GM20431 (cell line): ENCODE data around the gene ZPBP2.
"Not testable (repeated sequence)": the region's sequence is repeated elsewhere in the genome, so short reads cannot be mapped to it uniquely, and the experiment has no call there.

Experiments used
- in situ Hi-C: fragments of 300-500 bp; cut with MseI, MboI; formaldehyde crosslinking; loops from one replicate; pipeline ENCODE4 v1.15.0; 2020; ENCODE audit warnings: low sequenced_read_pairs; ENCODE audit not compliant: unreplicated experiment

Gene ZPBP2

DNA sequence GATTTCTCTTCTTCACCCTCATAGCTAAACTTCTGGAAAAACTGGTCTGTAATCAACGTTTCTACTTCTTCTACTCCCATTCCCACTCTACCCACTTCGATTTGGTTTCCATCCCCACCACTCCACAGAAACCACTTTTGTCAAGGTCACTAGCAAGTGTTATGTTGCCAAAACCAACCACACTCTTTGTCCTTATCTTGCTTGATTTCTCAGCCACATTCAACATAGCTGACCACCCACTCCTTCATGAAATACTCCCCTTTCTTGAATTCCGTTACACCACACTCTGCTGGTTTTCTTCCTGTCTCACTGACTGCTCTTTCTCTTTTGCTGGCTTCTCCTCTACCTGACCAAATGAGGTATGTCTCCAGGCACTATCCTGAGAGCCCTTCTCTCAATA lies 15.8 kb upstream of the ZPBP2 start:
- in situ Hi-C loops, result no loop called here

DNA sequence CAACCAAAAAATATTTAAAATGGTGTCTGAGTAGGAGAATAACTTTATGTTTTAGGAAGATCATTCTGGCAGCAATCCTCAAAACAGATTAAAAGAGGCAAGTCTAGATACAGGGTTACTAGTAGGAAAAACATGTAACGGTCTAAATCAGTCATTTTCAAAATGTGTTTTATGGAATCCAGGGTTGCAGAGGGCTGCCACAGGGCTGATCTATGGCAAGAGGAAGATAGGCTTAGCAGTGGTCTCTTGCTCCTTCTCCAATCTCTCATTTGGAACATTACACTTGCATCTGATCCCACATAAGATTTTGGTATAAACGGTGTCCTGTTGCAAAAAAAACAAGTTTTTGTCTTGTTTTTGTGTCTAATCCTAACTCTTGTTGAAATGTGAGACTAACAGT lies 13.1 kb upstream of the ZPBP2 start:
- in situ Hi-C loops, result no loop called here

DNA sequence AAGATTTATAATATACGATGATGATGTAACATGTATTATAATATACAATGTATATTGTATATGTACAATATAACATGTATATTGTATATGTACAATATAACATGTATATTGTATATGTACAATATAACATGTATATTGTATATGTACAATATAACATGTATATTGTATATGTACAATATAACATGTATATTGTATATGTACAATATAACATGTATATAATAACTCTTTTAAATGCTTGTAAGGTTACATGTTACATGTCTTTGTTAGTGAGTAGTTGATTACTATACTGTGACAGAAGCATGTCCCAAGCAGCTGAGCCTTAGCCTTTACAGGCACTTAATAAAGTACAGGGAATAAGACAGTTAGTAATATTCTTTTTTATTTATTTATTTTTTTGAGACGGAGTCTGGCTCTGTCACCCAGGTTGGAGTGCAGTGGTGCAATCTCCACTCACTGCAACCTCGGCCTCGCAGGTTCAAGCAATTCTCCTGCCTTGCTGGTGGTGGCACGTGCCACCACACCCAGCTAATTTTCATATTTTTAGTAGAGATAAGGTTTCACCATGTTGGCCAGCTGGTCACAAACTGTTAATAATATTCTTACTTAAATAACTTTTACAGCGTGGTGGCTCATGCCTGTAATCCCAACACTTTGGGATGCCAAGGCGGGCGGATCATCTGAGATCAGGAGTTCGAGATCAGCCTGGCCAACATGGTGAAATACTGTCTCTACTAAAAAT lies 11.9 kb upstream of the ZPBP2 start:
- in situ Hi-C loops, result not testable (repeated sequence)

DNA sequence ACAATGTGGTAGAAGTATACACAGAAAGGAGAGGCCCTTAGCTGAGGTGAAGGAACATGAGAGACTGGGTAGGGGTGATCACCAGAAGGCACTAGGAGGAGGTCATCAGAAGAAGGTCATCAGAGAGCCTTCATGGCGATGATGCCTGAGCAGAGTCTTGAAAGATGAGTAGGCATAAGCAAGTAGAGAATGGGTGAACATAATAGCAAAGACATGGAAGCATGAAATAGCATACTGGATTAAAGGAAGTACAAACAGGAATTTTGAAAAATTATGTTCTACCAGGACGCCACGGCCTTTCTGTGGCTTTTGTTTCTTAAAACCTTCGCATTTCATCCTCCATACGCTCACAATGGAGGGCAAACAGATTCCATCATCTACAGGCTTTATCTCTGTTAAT lies 6.8 kb upstream of the ZPBP2 start:
- in situ Hi-C loops, result no loop called here

DNA sequence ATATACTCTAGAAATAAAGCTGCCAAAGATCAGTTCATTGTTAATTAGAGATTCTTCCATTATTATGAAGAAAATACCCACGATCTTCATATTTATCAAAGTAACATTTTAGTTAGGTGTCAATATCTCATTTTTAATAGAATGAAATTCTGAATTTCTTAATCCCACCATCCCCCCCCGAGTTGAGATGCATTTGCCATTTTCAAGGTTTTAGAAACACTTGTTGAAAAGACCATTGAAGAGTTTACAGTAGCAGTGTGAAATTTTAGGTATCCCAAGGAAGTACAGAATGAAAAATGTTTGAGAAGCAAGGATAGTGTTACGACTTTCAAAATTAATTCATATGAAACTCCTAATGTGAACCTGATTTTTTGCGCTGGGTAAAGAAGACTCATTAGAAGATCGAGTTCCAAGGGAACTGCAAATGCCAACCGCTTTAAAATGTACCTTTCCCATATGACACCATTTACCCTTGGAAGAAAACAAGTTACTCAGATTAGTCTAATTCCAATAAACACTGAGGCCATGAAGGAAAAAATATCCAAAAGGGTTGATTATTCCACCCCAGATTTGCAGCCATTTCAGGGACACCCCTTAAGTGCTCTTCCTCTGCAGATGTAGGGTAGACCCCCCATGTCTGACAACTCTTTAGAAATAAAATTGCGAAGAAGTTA lies 4.6 kb upstream of the ZPBP2 start:
- in situ Hi-C loops, result no loop called here

DNA sequence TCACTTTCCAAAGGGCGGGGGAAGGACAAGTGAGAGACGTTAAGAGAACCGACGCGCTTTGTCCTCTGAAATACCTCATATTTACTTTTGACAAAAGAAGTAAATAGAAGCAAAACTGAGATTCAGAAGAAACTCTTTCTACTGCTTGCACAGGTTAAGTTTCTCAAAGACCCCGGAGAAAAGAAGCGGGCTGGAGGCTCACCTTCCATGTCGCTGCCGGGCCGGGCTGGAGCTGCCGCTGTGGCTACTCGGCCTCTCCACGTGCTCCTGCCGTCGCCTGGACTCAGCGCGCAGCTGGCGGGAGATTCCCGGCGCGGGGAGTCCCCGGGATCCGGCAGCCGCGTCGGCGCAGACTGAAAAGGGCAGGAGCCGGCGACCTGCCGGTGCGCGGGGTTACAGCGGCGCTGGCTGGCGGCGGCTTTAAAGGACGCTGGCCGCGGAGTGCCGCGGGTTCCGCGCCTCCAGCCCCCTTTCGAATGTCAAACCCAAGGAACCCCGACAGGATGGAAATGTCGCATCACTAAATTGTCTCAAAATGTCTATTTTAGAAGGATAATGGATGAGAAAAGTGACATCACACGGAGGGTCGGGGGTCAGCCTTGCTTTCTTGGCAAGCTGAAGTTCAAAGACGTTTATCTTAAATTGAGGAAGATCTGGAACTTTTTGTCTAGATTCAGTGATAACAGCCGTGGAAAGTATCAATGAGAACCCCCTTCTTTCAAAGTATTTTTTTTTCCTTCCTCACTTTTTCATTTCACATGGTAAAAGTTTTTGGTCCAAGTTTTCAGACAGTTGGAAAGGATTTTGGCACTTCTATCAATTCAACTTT lies 3.9 kb upstream of the ZPBP2 start, which contains the start of gene IKZF3:
TSS of gene IKZF3 (minus strand) at position 395 of the 829 bp plus-strand sequence. CDS start at position 209, 186 bp downstream.
- in situ Hi-C loops, result no loop called here

DNA sequence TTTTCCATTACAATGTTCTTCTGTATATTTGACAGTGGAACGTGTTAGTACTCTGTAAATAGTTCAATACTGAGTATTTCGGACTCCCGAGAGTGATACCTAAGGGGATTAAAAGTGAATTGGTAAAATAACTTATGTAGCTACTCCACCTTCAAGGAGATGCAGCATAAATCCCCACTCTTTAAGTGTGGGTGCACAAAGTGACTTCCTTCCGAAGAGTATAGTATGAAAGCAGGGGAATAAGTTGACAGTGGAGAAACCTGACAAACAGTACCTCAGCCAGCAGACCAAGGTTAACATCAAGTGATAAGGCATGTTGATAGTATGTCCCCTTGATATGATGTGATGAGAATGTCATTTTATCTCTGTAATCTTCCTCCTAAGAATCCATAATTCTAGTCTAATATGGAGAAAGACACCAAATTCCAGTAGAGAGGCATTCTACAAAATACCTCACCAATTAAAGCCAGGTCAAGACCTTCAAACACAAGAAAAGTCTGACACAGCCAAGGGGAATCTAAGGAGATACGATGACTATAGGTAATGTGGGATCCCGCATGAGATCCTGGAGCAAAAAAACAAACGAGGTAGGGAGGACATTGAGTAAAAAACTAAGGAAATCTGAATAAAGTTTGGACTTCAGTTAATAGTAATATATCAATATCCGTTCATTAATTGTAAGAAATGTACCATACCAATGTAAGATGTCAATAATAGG lies 1.8 kb upstream of the ZPBP2 start:
- in situ Hi-C loops, result no loop called here

DNA sequence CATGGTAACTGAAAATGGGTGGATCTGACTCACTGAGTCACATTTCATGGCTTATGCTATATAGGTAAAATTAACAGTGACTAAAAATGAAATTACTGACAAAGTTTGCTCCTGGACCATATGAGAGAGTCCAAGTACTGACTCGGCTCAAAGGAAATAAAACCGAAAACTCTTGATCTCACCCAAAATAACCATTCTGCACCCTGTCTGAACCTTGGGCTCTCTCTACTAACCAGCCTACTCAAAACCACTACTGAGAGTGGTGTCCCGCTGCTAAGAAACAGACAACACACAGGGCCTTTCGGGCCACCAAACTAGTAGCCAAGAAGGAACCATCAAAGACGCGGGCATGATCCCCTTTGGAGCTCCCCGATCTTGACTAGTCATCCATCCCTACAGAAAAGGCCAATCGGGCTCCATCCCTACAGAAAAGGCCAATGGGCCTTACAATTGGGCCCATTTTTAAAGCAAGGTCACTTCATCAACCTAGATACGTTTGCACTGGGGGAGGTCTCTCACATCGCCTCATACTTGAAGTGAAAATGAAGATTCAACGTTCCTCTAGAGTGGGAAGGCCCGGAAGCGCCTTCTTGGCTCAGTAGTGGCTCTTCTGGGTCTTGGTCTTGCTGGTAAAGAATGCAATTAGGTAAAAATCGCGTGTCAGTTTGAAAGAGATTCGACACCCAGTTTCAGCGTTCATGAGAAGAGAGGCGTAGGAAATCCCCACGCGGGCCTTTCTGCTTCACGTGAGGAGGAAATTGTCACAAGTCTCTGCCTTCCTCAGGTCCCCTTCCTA lies 720 bp upstream of the ZPBP2 start:
- in situ Hi-C loops, result no loop called here

DNA sequence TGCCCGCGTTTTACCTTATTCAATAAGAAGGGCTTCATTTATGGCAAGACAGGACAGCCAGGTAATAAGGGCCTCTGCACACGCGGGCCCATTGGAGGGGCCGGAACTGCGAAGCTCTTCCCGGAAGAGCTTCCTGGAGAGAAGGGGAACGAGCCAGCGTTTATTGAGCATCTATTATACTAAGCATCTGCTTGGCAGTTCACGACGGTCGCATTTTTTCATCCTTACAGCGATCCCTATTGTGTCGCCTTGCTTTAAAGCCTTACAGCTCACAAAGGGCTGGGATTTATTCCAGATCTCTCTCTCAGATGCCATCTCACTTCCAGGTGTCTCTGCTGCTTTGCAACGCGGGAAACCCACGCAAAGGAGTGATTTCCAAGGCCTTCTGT lies 546 bp downstream of the ZPBP2 start:
- in situ Hi-C loops, result no loop called here

DNA sequence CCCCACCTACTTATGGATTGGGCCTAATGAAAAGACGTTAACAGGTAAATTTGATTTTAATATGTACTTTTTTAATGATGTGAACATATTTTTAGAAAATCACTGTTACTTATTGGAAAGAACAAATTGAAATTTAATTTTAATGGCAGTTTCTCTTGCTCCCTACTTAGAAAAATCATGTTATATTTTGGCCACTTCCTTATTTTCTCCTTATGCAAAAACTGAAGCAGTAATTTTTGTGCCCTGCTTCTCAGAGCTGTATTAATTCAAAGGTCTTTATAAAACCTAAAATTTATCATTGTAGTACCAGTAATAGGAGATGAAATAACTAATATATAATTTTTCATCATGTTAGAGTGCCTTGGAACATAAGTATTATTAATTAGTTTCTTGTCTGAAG lies 2.8 kb downstream of the ZPBP2 start:
- in situ Hi-C loops, result loop anchor here (10.0 kb wide), 1 partner anchor 104 kb away; no protein-coding TSS in a partner anchor

DNA sequence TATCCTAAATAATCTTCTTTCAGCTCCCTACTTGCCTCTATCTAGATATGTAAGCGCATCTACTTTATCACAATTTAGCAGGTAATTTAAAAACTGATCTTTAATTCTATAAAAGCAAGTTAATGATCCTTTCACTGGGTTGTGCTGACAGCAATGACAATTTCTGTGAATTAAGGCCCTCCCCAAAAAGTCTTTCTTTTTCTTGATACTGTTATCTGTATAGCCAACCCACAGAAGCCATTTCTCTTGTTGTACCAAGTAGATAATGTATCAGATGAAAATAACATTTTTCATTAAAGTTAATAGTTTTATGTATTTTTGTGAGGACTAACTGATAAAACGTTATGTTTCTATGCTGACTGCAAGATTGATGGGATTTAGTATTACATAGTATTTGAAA lies 3.8 kb downstream of the ZPBP2 start:
- in situ Hi-C loops, result loop anchor here (10.0 kb wide), 1 partner anchor 103 kb away; no protein-coding TSS in a partner anchor

DNA sequence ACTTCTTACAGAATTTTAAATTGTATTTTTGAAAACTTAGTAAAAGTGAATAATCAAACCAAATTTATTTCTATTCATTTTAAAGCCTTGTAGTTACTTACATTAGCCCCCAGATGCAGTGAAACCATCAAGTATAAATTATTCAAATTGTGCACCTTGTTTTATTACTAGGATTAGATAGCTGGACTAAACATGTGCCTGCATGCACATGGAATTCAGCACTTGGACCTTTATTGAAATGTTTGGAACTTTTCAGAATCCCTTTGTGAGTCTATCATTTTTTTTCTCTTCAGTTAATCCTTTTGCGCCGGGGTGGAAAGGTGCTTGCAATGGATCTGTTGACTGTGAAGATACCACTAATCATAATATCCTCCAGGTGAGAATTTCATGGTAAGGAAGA lies 4.7 kb downstream of the ZPBP2 start:
- in situ Hi-C loops, result loop anchor here (10.0 kb wide), 1 partner anchor 102 kb away; no protein-coding TSS in a partner anchor

DNA sequence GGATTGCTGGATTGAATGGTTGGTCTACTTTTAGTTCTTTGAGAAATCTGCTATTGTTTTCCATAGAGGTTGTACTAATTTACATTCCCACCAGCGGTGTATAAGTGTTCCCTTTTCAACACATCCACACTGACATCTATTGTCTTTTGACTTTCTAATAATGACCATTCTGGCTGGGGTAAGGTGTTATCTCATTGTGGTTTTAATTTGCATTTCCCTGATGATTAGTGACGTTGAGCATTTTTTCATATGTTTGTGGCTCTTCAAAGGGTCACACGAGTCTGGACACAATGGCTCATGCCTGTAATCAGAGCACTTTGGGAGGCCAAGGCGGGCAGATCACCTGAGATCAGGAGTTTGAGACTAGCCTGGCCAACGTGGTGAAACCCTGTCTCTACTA lies 18.1 kb downstream of the ZPBP2 start:
- in situ Hi-C loops, result not testable (repeated sequence)

DNA sequence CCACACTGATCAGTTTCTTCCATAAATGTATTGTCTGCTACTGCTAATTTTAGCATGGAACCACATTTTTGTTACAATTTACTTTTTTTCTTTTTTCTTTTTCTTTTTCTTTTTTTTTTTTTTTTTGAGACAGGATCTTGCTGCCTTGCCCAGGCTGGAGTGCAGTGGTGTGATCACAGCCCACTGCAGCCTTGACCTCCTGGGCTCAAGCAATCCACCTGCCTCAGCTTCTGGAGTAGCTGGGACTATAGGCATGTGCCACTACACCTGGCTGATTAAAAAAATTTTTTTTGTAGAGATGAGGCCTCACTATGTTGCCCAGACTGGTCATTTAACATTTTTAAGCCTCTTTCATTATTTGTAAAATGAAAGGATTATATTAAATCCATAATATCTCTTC lies 19.1 kb downstream of the ZPBP2 start:
- in situ Hi-C loops, result no loop called here

DNA sequence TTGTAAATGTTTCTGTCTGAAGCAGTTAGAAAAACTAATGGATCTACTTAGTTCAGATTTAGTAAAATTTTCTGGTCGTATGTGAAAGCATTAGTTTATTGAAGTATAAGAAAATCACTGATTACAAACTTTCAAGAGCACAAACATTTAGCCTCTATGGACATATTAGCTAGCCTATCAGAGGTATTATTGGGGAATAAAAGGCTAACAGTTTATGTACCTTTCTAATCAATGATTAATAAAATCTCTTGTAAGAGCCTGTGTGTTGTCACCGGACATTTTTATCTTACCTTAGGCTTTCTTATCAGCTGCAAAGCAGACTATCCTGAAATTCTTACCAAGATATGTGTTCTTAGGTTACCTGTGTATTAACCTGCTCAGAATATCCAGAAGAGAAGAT lies 21.2 kb downstream of the ZPBP2 start:
- in situ Hi-C loops, result no loop called here

DNA sequence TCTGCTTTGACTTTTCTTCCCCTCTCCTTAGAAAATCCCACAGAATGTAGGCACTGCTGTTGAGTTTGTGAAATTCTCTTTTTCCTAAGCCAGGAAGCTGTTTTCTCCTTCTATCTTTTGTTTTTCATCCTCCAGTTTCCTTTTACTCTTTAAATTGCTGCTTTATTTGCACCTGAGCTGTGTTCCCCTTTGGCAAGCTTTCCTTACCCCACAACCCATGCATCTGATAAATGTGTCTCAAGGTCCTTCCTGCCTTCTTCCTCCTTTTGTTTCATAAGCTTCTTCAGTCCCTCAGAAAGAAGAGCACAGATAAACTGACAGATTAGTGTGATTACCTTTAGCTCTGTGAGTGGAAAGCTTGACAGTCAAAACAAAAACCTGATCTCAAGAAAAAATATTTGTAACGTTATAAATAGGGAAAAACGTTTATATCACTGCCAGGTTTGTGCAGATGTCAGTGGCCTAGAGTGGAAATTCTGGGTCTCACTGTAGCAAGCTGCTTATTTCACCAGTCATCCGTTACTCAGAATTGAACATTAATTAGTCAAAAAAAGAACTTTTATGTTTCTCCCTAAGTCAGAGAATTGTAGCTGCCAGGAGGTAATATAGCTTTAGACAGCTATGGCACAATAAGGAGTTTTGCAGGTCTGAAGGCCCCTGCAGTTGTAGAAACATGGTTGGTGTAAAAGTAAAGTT lies 26.8 kb downstream of the ZPBP2 start:
- in situ Hi-C loops, result no loop called here

DNA sequence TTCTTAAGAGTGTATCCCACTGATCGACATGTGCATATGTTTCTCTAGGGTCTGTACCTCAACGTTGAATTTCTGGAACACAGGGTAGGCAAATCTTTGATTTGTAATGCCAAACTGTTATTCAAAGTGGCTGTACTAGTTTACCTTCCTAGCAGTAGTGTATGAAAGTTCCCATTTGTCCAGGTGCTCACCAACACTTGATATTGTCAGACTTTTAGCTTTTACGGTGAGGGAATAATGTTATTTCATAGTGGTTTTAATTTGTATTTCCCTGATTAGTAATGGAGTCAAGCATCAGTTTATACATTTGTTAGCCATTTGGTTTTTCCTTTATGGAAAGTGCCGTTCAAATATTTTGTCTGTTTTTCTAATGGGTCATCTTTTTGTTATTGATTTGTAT lies 30.1 kb downstream of the ZPBP2 start:
- in situ Hi-C loops, result no loop called here

DNA sequence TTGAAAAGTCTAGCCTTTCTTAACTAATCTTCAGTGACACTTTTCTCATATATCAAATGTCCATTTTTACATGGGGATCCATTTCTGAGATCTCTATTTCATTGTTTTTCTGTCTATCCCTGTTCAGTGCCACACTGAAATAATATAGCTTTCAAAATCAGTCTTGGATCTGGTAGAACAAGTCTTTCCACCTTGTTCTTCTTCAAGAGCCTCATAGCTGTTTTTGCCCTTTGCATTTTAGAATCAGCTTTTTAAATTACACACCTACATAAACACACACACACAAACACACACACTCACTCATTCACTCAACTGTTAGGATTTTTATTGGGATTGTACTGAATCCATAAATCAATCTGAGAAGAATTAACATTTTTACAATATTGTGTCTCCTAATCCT lies 31.2 kb downstream of the ZPBP2 start:
- in situ Hi-C loops, result no loop called here

DNA sequence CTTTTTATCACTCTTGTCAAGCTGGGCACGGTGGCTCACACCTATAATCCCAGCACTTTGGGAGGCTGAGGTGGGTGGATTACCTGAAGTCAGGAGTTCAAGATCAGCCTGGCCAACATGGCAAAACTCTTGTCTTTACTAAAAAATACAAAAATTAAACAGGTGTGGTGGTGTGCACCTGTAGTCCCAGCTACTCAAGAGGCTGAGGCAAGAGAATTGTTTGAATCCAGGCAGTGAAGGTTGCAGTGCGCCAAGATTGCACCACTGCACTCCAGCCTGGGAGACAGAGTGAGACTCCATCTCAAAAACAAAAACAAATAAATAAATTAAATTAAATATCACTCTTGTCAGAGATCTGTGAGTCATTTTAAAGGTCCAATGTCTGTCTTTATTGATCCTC lies 34.0 kb downstream of the ZPBP2 start:
- in situ Hi-C loops, result not testable (repeated sequence)
